ENCODE results near the gene UPB1. TPM values are rescaled to one million over a fixed set of nuclear protein-coding genes. Genes with fewer than 3 reads are reported as not detected.

Gene UPB1
- total and polyA plus RNA-seq, 12 donors = 0.11 to 2.2 (median 0.34) TPM; not detected in 1

GRCh38 chr22:24566899-24567511, 71.9 kb downstream of the UPB1 start:
- Histone ChIP-seq H3K36me3 (replicated peaks in 1 of 2) (peaks cover 0 to 42% of the 10 kb centered on the region in 2 donors), H3K4me3 (no peak overlapping the region), H3K4me1 (replicated peaks in 1 of 2) (peaks cover 0 to 35% of the 10 kb centered on the region in 2 donors), H3K27ac (peak overlapping the region in 1 of 5 donors; percentile 28), H3K9me3 (replicated peaks in 1 of 3) (no peaks in the 10 kb centered on the region), H3K27me3 (no peaks in the 10 kb centered on the region)
- intact Hi-C loops (cut with DNase I) = no loop called here
- TF ChIP-seq POLR2A (IDR thresholded peaks at IDR 0.05) (no peak), CTCF (IDR thresholded peaks at IDR 0.05) (no peak)
- WGBS, 4 donors = 54 to 66% (median 57%) methylated on average over 8 of the region's 8 CpGs
- DNase-seq = no peak

- Histone ChIP-seq H3K36me3 (replicated peaks in 1 of 2) (peaks cover 0 to 48% of the 10 kb centered on the region in 2 donors), H3K4me3 (no peak overlapping the region), H3K4me1 (replicated peaks in 1 of 2) (peaks cover 0 to 35% of the 10 kb centered on the region in 2 donors), H3K27ac (no peak overlapping the region), H3K27me3 (no peaks in the 10 kb centered on the region), H3K9me3 (replicated peaks in 1 of 3) (no peaks in the 10 kb centered on the region)
- DNase-seq = no peak
- TF ChIP-seq POLR2A (IDR thresholded peaks at IDR 0.05) (no peak), CTCF (IDR thresholded peaks at IDR 0.05) (no peak)
- WGBS, 4 donors = 80 to 88% (median 83%) methylated on average over 8 to 10 of the region's 10 CpGs
- intact Hi-C loops (cut with DNase I) = no loop called here
Measured at GRCh38 chr22:24567668-24568067, 72.5 kb downstream of the UPB1 start.

- intact Hi-C loops (cut with DNase I) = no loop called here
- H3K4me3 ChIP-seq = no peak overlapping the region
- WGBS, 4 donors = 85 to 93% (median 89%) methylated on average over 6 to 7 of the region's 7 CpGs
- no peaks in the 10 kb centered on the region for H3K9me3 ChIP-seq (replicated peaks in 1 of 3)
- peaks cover 0 to 8% of the 10 kb centered on the region in 2 donors for H3K4me1 ChIP-seq (replicated peaks in 1 of 2)
- DNase-seq = no peak
- no peak for TF ChIP-seq POLR2A (IDR thresholded peaks at IDR 0.05)
- no peak for TF ChIP-seq CTCF (IDR thresholded peaks at IDR 0.05)
- no peak overlapping the region for H3K27ac ChIP-seq
- no peaks in the 10 kb centered on the region for H3K27me3 ChIP-seq
- H3K36me3 ChIP-seq (replicated peaks in 1 of 2) = peaks cover 0 to 63% of the 10 kb centered on the region in 2 donors
Measured at GRCh38 chr22:24571266-24571665, 76.1 kb downstream of the UPB1 start.

GRCh38 chr22:24576778-24577177, 81.6 kb downstream of the UPB1 start:
- intact Hi-C loops (cut with DNase I) = no loop called here
- Histone ChIP-seq H3K27me3 (no peaks in the 10 kb centered on the region), H3K36me3 (replicated peaks in 1 of 2) (peaks cover 0 to 24% of the 10 kb centered on the region in 2 donors), H3K4me3 (no peak overlapping the region), H3K27ac (no peak overlapping the region), H3K9me3 (replicated peaks in 1 of 3) (no peaks in the 10 kb centered on the region), H3K4me1 (replicated peaks in 1 of 2) (no peaks in the 10 kb centered on the region)
- 62 to 90% (median 86%) methylated on average over 1 of the region's 1 CpG for WGBS, 4 donors
- TF ChIP-seq POLR2A (IDR thresholded peaks at IDR 0.05) = no peak
- TF ChIP-seq CTCF (IDR thresholded peaks at IDR 0.05) = no peak
- no peak for DNase-seq

Other genes with a start within 250 kb of the UPB1 start
- gene SPECC1L, start 224.5 kb upstream of the UPB1 start, total RNA-seq = 100 to 1,000 TPM in 1 of 9 donors, 10 to 100 TPM in 8; 35.6 to 121 (median 59.0) TPM
- 10 to 100 TPM in 2 of 3 donors, 1 to 10 TPM in 1; 7.2 to 39.3 (median 11.6) TPM for gene SPECC1L, start 224.5 kb upstream of the UPB1 start, polyA plus RNA-seq
- gene ADORA2A, start 67.7 kb upstream of the UPB1 start, total RNA-seq = 10 to 100 TPM in 4 of 9 donors, 1 to 10 TPM in 5; 5.1 to 16.4 (median 6.6) TPM
- gene ADORA2A, start 67.7 kb upstream of the UPB1 start, polyA plus RNA-seq = 1 to 10 TPM; 2.9 to 8.5 (median 3.9) TPM
- 100 to 1,000 TPM in 6 of 9 donors, 10 to 100 TPM in 3; 91.2 to 162 (median 114) TPM for gene GUCD1, start 59.8 kb downstream of the UPB1 start, total RNA-seq
- 100 to 1,000 TPM in 2 of 3 donors, 10 to 100 TPM in 1; 75.4 to 123 (median 107) TPM for gene GUCD1, start 59.8 kb downstream of the UPB1 start, polyA plus RNA-seq
- 100 to 1,000 TPM in 3 of 9 donors, 10 to 100 TPM in 6; 66.4 to 162 (median 78.3) TPM for gene SNRPD3, start 60.7 kb downstream of the UPB1 start, total RNA-seq
- 100 to 1,000 TPM in 2 of 3 donors, 10 to 100 TPM in 1; 55.7 to 223 (median 126) TPM for gene SNRPD3, start 60.7 kb downstream of the UPB1 start, polyA plus RNA-seq
- 10 to 100 TPM in 1 of 9 donors, 1 to 10 TPM in 8; 2.2 to 10.8 (median 5.4) TPM for gene LRRC75B, start 97.7 kb downstream of the UPB1 start, total RNA-seq
- 10 to 100 TPM in 2 of 3 donors, 1 to 10 TPM in 1; 1.5 to 48.3 (median 20.4) TPM for gene LRRC75B, start 97.7 kb downstream of the UPB1 start, polyA plus RNA-seq
- 10 to 100 TPM in 1 of 9 donors, 1 to 10 TPM in 8; 1.2 to 59.8 (median 3.9) TPM for gene GGT1, start 107.9 kb downstream of the UPB1 start, total RNA-seq
- gene GGT1, start 107.9 kb downstream of the UPB1 start, polyA plus RNA-seq = 10 to 100 TPM in 1 of 3 donors, 1 to 10 TPM in 1, under 1 TPM in 1; 0.97 to 13.3 (median 9.8) TPM

Data from adrenal gland (tissue), 12 donors.